ENCODE data around the gene ETFBKMT.
"Not testable (repeated sequence)": the region's sequence is repeated elsewhere in the genome, so short reads cannot be mapped to it uniquely, and the experiment has no call there.

ETFBKMT gene

GRCh38 chr12:31655792-31656191 is 3.7 kb upstream of the ETFBKMT start:
- DNase-seq (ENCODE audit: low spot score), result no peak

- DNase-seq (ENCODE audit: low spot score), result no peak
These were observed 909 bp upstream of the ETFBKMT start for GRCh38 chr12:31658471-31659086.

- DNase-seq (ENCODE audit: low spot score), result no peak
These were observed 2.8 kb downstream of the ETFBKMT start for GRCh38 chr12:31662176-31662849.

- no peak for DNase-seq (ENCODE audit: low spot score)
These were observed 4.1 kb downstream of the ETFBKMT start for GRCh38 chr12:31663576-31663975.

GRCh38 chr12:31664038-31664437 is 4.5 kb downstream of the ETFBKMT start:
- DNase-seq (ENCODE audit: low spot score), result no peak

- no peak for DNase-seq (ENCODE audit: low spot score)
These were observed 9.5 kb downstream of the ETFBKMT start for GRCh38 chr12:31669020-31669419.

- not testable (repeated sequence) for DNase-seq (ENCODE audit: low spot score)
These were observed 10.1 kb downstream of the ETFBKMT start for GRCh38 chr12:31669582-31669981.

GRCh38 chr12:31672521-31672920 is 13.0 kb downstream of the ETFBKMT start:
- no peak for DNase-seq (ENCODE audit: low spot score)

- peak; percentile 62 for DNase-seq (ENCODE audit: low spot score)
These were observed 22.9 kb downstream of the ETFBKMT start for GRCh38 chr12:31682136-31682962.

GRCh38 chr12:31685801-31686200 is 26.3 kb downstream of the ETFBKMT start:
- DNase-seq (ENCODE audit: low spot score), result no peak

GRCh38 chr12:31687101-31687527 is 27.6 kb downstream of the ETFBKMT start:
- peak; percentile 69 for DNase-seq (ENCODE audit: low spot score)

- not testable (repeated sequence) for DNase-seq (ENCODE audit: low spot score)
These were observed 30.4 kb downstream of the ETFBKMT start for GRCh38 chr12:31689921-31690320.

GRCh38 chr12:31702047-31702446 is 42.6 kb downstream of the ETFBKMT start:
- no peak for DNase-seq (ENCODE audit: low spot score)

GRCh38 chr12:31705621-31706020 is 46.1 kb downstream of the ETFBKMT start:
- no peak for DNase-seq (ENCODE audit: low spot score)

- DNase-seq (ENCODE audit: low spot score), result not testable (repeated sequence)
These were observed 48.6 kb downstream of the ETFBKMT start for GRCh38 chr12:31708118-31708517.

GRCh38 chr12:31710021-31710818 is 50.7 kb downstream of the ETFBKMT start:
- no peak for DNase-seq (ENCODE audit: low spot score)

- DNase-seq (ENCODE audit: low spot score), result no peak
These were observed 53.4 kb downstream of the ETFBKMT start for GRCh38 chr12:31712877-31713276.

- no peak for DNase-seq (ENCODE audit: low spot score)
These were observed 55.2 kb downstream of the ETFBKMT start for GRCh38 chr12:31714406-31715271.

GRCh38 chr12:31715283-31715825 is 55.9 kb downstream of the ETFBKMT start:
- DNase-seq (ENCODE audit: low spot score), result peak; percentile 58

- DNase-seq (ENCODE audit: low spot score), result not testable (repeated sequence)
These were observed 57.5 kb downstream of the ETFBKMT start for GRCh38 chr12:31716998-31717397.
